ENCODE data around the gene CDK8. TPM values are rescaled to one million over a fixed set of nuclear protein-coding genes. Genes with fewer than 3 reads are reported as not detected.

The CDK8 gene
- total and polyA plus RNA-seq, 9 of the 15 experiments (the other 6 are each of a cell fraction or from before 2014, with no cell fraction given) = 11.3 to 33.7 (median 20.3) TPM

GRCh38 chr13:26320766-26321165 lies 66.8 kb downstream of the CDK8 start:
- Histone ChIP-seq H3K4me3 (no peak overlapping the region), H3K9me1 (ENCODE audit: control insufficient read depth, insufficient read depth, low read length) (no peaks in the 10 kb centered on the region), H2AFZ (ENCODE audit: low read depth, low read length) (no peak overlapping the region), H3K4me2 (ENCODE audit: insufficient read depth, low read length) (no peak overlapping the region), H3K27ac (ENCODE audit: extremely low read depth, low read depth, low read length) (no peak overlapping the region), H3K79me2 (ENCODE audit: control insufficient read depth, insufficient read depth, low read length) (no peaks in the 10 kb centered on the region), H3K9me3 (replicated peaks; ENCODE audit: control insufficient read depth, insufficient read depth, low read depth, low read length) (no peaks in the 10 kb centered on the region), H3K9ac (ENCODE audit: insufficient read depth in 1 of 2, low read depth in 2 of 2, low read length in 2 of 2) (no peak overlapping the region), H4K20me1 (replicated peaks; ENCODE audit: control insufficient read depth, insufficient read depth, low read length) (0 out of 2 replicates have a peak, but pooled peaks cover 2% of the 10 kb centered on the region), H3K36me3 (ENCODE audit: control insufficient read depth, insufficient read depth, low read length) (no peaks in the 10 kb centered on the region), H3K4me1 (replicated peaks in 1 of 2; ENCODE audit: control insufficient read depth in 2 of 2, insufficient read depth in 2 of 2, low read length in 2 of 2) (no peaks in the 10 kb centered on the region), H3K27me3 (ENCODE audit: control insufficient read depth in 2 of 2, insufficient read depth in 2 of 2, low read length in 2 of 2) (no peaks in the 10 kb centered on the region)
- no peak for ATAC-seq
- intact Hi-C loops (cut with micrococcal nuclease) = no loop called here
- no peak for FAIRE-seq
- in situ Hi-C loops (cut with MboI) = no loop called here
- CTCF ChIA-PET (ENCODE audit: low intra/inter-chr PET ratio) = no interaction called here
- DNase-seq (ENCODE audit: extremely low read depth in 1 of 4, low spot score in 3 of 4) = no peak
- POLR2A ChIA-PET = no interaction called here
- BruUV-seq (replicated peaks) = no TSS peak
- TF ChIP-seq XRCC3 (IDR thresholded peaks at IDR 0.05) (no peak), ZNF79 (CRISPR knock-in tag; IDR thresholded peaks at IDR 0.05; ENCODE audit: low read depth) (no peak), ZBTB9 (CRISPR knock-in tag; IDR thresholded peaks at IDR 0.05) (no peak), ZFP1 (CRISPR knock-in tag; IDR thresholded peaks at IDR 0.05) (no peak), ZNF740 (CRISPR knock-in tag; IDR thresholded peaks at IDR 0.05) (no peak), ZNF740 (tag; IDR thresholded peaks at IDR 0.05) (no peak), FOXA1 (IDR thresholded peaks at IDR 0.05; ENCODE audit: borderline replicate concordance) (no peak), USF2 (CRISPR knock-in tag; IDR thresholded peaks at IDR 0.05) (no peak), ZNF354B (CRISPR knock-in tag; IDR thresholded peaks at IDR 0.05) (no peak), ZNF785 (CRISPR knock-in tag; IDR thresholded peaks at IDR 0.05) (no peak), NR2F6 (CRISPR knock-in tag; IDR thresholded peaks at IDR 0.05) (no peak), ZNF212 (CRISPR knock-in tag; IDR thresholded peaks at IDR 0.05) (no peak), SPI1 (IDR thresholded peaks at IDR 0.05; ENCODE audit: borderline replicate concordance, low read depth, low read length) (no peak), ZNF124 (CRISPR knock-in tag; IDR thresholded peaks at IDR 0.05) (no peak), ZNF830 (CRISPR knock-in tag; IDR thresholded peaks at IDR 0.05) (no peak), PTTG1 (tag; IDR thresholded peaks at IDR 0.05; ENCODE audit: low read depth) (no peak), DIDO1 (tag; IDR thresholded peaks at IDR 0.05; ENCODE audit: low read depth) (no peak)

All from K562 (cell line).